Liver (tissue), 9 donors: ENCODE measurements around the gene APPBP2. TPM values are rescaled to one million over a fixed set of nuclear protein-coding genes. Genes with fewer than 3 reads are reported as not detected.

Source experiments
- DNase-seq: peaks from one replicate; pipeline ENCODE4 v3.0.0-alpha.2; 2017; ENCODE audit warnings: low spot score
- H3K27ac ChIP-seq, 2 donors: one replicate each; pipeline ENCODE4 v1.7.0; 2013; ENCODE audit warnings: inconsistent platforms in 2 of 2, low read length in 2 of 2, control low read depth in 1 of 2, low read depth in 1 of 2, mild to moderate bottlenecking in 1 of 2
- H3K27me3 ChIP-seq, 4 donors: one replicate each; pipeline versions ENCODE4 v1.6.1 to v1.7.0; 2013; ENCODE audit warnings: low read length in 3 of 4, inconsistent platforms in 1 of 4, mild to moderate bottlenecking in 1 of 4, moderate library complexity in 1 of 4; ENCODE audit not compliant: control insufficient read depth in 4 of 4, insufficient read depth in 4 of 4
- H3K36me3 ChIP-seq, 4 donors: one replicate each; pipeline versions ENCODE4 v1.6.1 to v1.7.0; 2013; ENCODE audit warnings: low read length in 3 of 4, mild to moderate bottlenecking in 3 of 4, low read depth in 1 of 4, moderate library complexity in 1 of 4; ENCODE audit not compliant: control insufficient read depth in 4 of 4, insufficient read depth in 3 of 4
- H3K4me1 ChIP-seq, 4 donors: one replicate each; pipeline versions ENCODE4 v1.6.1 to v1.7.0; 2013; ENCODE audit warnings: low read length in 3 of 4, mild to moderate bottlenecking in 3 of 4, moderate library complexity in 1 of 4; ENCODE audit not compliant: control insufficient read depth in 4 of 4, insufficient read depth in 4 of 4
- H3K4me3 ChIP-seq, 3 donors: one replicate each; pipeline versions ENCODE4 v1.6.1 to v1.7.0; 2013; ENCODE audit warnings: low read length in 3 of 3, control low read depth in 1 of 3, low read depth in 1 of 3, mild to moderate bottlenecking in 1 of 3
- H3K9ac ChIP-seq, 2 donors: one replicate each; pipeline ENCODE4 v1.7.0; 2013; ENCODE audit warnings: low read length in 2 of 2, mild to moderate bottlenecking in 2 of 2, moderate library complexity in 2 of 2, control low read depth in 1 of 2, low read depth in 1 of 2
- H3K9me3 ChIP-seq, 4 donors: one replicate each; pipeline versions ENCODE4 v1.6.1 to v1.7.0; 2013; ENCODE audit warnings: low read length in 3 of 4; ENCODE audit not compliant: control insufficient read depth in 4 of 4
- ATF3 ChIP-seq: IDR thresholded peaks from 2 replicates; pipeline ENCODE4 v1.6.1; 2016; ENCODE audit warnings: antibody characterized with exemption
- CTCF ChIP-seq: fragments of 150-350 bp; IDR thresholded peaks from 2 replicates; pipeline ENCODE4 v1.5.1; 2017; ENCODE audit warnings: improper control_type of control experiment, low read depth, low read length; ENCODE audit not compliant: missing input control
- EGR1 ChIP-seq, 2 donors: IDR thresholded peaks; 2 replicates each; pipeline ENCODE4 v1.6.1; 2016 to 2018; ENCODE audit warnings: antibody characterized with exemption in 2 of 2, low read depth in 2 of 2
- FOXA1 ChIP-seq: IDR thresholded peaks from 2 replicates; pipeline ENCODE4 v1.6.1; 2016; ENCODE audit warnings: antibody characterized with exemption
- HNF4A ChIP-seq, 2 donors: conservative IDR thresholded peaks; 2 replicates each; pipeline ENCODE4 v1.6.1; 2016; ENCODE audit warnings: antibody characterized with exemption in 2 of 2, mild to moderate bottlenecking in 2 of 2
- HNF4G ChIP-seq: IDR thresholded peaks from 2 replicates; pipeline ENCODE4 v1.6.1; 2016; ENCODE audit warnings: antibody characterized with exemption
- JUND ChIP-seq, 2 donors: IDR thresholded peaks; 2 replicates each; pipeline ENCODE4 v1.6.1; 2016; ENCODE audit warnings: antibody characterized with exemption in 2 of 2
- MAX ChIP-seq: IDR thresholded peaks from 2 replicates; pipeline ENCODE4 v1.6.1; 2016; ENCODE audit warnings: antibody characterized with exemption
- NR2F2 ChIP-seq: IDR thresholded peaks from 2 replicates; pipeline ENCODE4 v1.6.1; 2016; ENCODE audit warnings: antibody characterized with exemption
- RAD21 ChIP-seq, 2 donors: IDR thresholded peaks; 2 replicates each; pipeline ENCODE4 v1.6.1; 2016; ENCODE audit warnings: antibody characterized with exemption in 2 of 2, mild to moderate bottlenecking in 2 of 2
- REST ChIP-seq: IDR thresholded peaks from 2 replicates; pipeline ENCODE4 v1.6.1; 2016; ENCODE audit warnings: antibody characterized with exemption, mild to moderate bottlenecking
- RXRA ChIP-seq, 2 donors: IDR thresholded peaks; 2 replicates each; pipeline ENCODE4 v1.6.1; 2017 to 2018; ENCODE audit warnings: antibody characterized with exemption in 2 of 2, mild to moderate bottlenecking in 1 of 2
- SP1 ChIP-seq: IDR thresholded peaks from 2 replicates; pipeline ENCODE4 v1.6.1; 2018; ENCODE audit warnings: antibody characterized with exemption, mild to moderate bottlenecking
- TAF1 ChIP-seq: conservative IDR thresholded peaks from 2 replicates; pipeline ENCODE4 v1.6.1; 2016; ENCODE audit warnings: antibody characterized with exemption, mild to moderate bottlenecking
- YY1 ChIP-seq: IDR thresholded peaks from 2 replicates; pipeline ENCODE4 v1.6.1; 2016; ENCODE audit warnings: antibody characterized with exemption, mild to moderate bottlenecking
- ZBTB33 ChIP-seq: IDR thresholded peaks from 2 replicates; pipeline ENCODE4 v1.6.1; 2016; ENCODE audit warnings: antibody characterized with exemption
- WGBS: extraction: QIAGEN DNeasy Blood & Tissue Kit; methylation state at CpG from one replicate; pipeline ENCODE4 v1.1.7; 2013; 5-methylcytosine and 5-hydroxymethylcytosine counted together
- polyA plus RNA-seq, 2 donors: library from polyadenylated mRNA; stranded (reverse) in 1 of 2; unstranded in 1 of 2; fragments of 200-250 nt in 1 of 2; fragments of >200 nt in 1 of 2; fragmentation: Nextera tagmentation in 1 of 2; extraction: Ambion mirVana in 1 of 2; gene quantifications; one replicate each; pipeline versions ENCODE4 v1.2.1 to v1.2.3, GENCODE V29; 2013 to 2015
- total RNA-seq, 2 donors: library from RNA; depleted of rRNA; stranded (reverse); fragments of >200 nt; gene quantifications; one replicate each; pipeline ENCODE4 v1.2.3, GENCODE V29; 2014
- donor health status: healthy.
- donor health status: healthy.
- donor health status: healthy.
- donor health status: healthy.
- donor health status: healthy.

APPBP2 gene
- total and polyA plus RNA-seq, 4 donors = 4.6 to 17.3 (median 9.2) TPM

DNA sequence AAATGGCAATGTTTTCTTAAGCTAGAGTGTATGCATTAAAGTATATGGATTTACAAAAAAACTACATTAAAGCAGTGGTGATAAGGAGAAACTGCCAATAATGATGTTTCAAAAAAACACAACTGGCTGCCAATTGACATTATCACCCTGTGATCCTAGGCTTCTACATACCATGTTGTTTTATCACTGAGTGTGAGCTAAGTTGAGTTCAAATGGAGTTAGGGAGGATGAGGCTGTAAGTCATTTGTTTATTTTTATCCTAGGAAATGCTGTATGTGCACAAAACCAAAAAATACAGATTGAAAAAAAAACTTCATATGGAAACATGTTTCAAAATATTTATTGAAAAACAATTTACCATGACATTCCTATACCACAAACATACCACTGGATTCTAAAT, 80.9 kb downstream of the APPBP2 start (continued):
- no peak for TF ChIP-seq CTCF
- TF ChIP-seq EGR1 (IDR thresholded peaks at IDR 0.05; ENCODE audit: low read depth in 2 of 2) = no peak

DNA sequence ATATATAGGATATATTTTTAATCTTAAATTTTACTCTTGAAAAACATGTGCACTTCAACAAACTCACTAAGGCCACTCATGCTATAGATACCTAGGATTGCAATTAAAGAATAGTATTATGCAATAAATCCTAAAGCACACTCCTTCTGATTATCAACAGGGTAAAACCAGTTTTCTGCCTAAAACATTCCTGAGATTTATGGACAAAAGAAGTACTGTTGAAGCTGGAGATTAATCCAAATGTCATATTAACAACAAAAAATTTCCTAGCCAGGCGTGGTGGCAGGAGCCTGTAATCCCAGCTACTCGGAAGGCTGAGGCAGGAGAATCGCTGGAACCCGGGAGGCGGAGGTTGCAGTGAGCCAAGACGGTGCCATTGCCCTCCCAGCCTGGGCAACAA, 82.3 kb downstream of the APPBP2 start:
- peaks cover 7 to 19% (median 11%) of the 10 kb centered on the region in 4 donors for H3K36me3 ChIP-seq
- H3K4me1 ChIP-seq = no peaks in the 10 kb centered on the region
- 88% methylated on average over 6 of the region's 6 CpGs for WGBS
- TF ChIP-seq JUND (IDR thresholded peaks at IDR 0.05) (no peak), RAD21 (IDR thresholded peaks at IDR 0.05) (no peak)
- H3K27me3 ChIP-seq = no peaks in the 10 kb centered on the region
- H3K9ac ChIP-seq = no peak overlapping the region
- no peak for DNase-seq
- no peaks in the 10 kb centered on the region for H3K9me3 ChIP-seq
- no peak overlapping the region for H3K4me3 ChIP-seq
- no peak overlapping the region for H3K27ac ChIP-seq

DNA sequence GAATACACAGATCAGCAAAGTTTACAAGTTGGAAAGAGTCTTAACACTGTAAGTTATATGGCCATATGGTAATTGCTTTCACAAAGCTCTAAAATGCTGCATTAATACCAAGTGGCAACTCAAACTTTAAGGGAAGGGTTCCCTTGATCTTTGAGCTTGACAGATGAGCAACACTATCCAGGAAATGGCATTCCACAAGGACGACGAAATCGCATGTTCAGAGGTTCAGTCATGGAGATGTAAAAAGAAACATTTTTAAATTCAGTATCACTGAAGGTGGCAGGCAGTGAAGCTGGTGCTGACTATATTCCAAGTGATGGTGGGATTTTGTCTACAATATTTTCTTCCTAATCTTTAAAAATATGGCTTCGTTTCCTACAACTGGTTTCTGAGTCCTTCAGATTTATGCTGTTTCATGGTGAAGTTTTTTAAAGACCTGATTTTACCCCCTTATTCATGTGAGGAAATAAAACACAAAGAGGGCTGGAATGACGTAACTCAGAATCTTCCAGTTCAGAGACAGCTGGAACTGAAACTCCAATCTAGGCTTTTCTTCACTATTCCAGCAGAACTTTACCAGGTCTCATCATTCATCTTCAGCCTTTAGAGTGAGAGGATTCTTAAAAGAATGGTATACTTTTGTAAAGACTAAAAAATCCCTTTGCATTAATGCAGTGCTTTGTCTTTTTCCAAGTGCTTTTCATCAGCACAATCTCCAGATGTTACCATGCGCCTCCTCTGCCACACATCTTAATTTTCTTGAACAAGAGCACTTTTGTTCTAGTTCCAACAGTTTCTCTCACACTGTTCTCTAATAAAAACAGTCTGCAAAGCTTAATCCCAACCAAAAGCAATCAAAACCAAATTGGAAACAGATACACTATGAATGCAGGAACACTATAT, 83.5 kb downstream of the APPBP2 start:
- no peak for TF ChIP-seq SP1
- TF ChIP-seq NR2F2 = no peak
- no peak for TF ChIP-seq HNF4A (conservative IDR thresholded peaks at IDR 0.05)
- TF ChIP-seq ATF3 = no peak
- TF ChIP-seq JUND (IDR thresholded peaks at IDR 0.05) = no peak
- TF ChIP-seq YY1 = no peak
- TF ChIP-seq RXRA (IDR thresholded peaks at IDR 0.05) = no peak
- TF ChIP-seq EGR1 (IDR thresholded peaks at IDR 0.05; ENCODE audit: low read depth in 2 of 2) = no peak
- TF ChIP-seq HNF4G = no peak
- TF ChIP-seq REST = no peak
- no peak for TF ChIP-seq ZBTB33
- no peak for TF ChIP-seq MAX
- TF ChIP-seq CTCF = no peak
- no peak for TF ChIP-seq TAF1
- no peak for TF ChIP-seq FOXA1
- DNase-seq = no peak
- H3K27me3 ChIP-seq = no peaks in the 10 kb centered on the region
- H3K36me3 ChIP-seq = peaks cover 4 to 11% (median 6%) of the 10 kb centered on the region in 4 donors
- no peak overlapping the region for H3K4me3 ChIP-seq
- H3K27ac ChIP-seq = no peak overlapping the region
- H3K4me1 ChIP-seq = no peaks in the 10 kb centered on the region
- H3K9ac ChIP-seq = no peak overlapping the region
- WGBS = 75% methylated on average over 6 of the region's 6 CpGs
- H3K9me3 ChIP-seq = no peaks in the 10 kb centered on the region
